MM.1S (cell line): ENCODE data around the gene ARHGAP1.

Source experiments
- EZH2 ChIP-seq: fragments of 300-600 bp; sonication (generic); optimal IDR thresholded peaks from 2 replicates; pipeline ENCODE3; 2017; ENCODE audit warnings: low read depth, mild to moderate bottlenecking, antibody characterized with exemption, low read length, mixed read lengths
- TF ChIP-seq, protein P1 (sequence below): fragments of 300-600 bp; sonication (generic); IDR thresholded peaks from 2 replicates; pipeline ENCODE4 v1.5.1; 2016; ENCODE audit warnings: antibody characterized with exemption, low read length, mixed read lengths

DNA sequence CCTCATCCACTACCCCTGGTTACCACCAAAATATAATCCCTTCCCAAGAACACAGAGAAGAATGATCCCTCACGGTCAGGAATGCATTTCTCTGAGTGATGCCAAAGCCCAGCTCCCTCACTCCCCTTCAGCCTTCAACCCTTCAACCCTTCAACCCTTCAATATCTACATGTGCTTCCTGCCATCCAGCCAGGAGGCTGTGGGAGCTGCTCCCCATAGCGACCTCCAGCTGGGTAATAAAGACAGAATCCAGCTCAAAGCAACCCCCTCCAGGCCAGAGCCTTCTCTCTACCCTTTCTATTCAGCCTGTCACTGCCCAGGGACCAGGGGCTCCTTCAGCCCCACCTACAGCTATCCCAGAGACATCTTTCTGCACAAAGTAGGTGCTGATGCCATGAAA lies 2.7 kb downstream of the ARHGAP1 start:
- TF ChIP-seq, protein P1, sequence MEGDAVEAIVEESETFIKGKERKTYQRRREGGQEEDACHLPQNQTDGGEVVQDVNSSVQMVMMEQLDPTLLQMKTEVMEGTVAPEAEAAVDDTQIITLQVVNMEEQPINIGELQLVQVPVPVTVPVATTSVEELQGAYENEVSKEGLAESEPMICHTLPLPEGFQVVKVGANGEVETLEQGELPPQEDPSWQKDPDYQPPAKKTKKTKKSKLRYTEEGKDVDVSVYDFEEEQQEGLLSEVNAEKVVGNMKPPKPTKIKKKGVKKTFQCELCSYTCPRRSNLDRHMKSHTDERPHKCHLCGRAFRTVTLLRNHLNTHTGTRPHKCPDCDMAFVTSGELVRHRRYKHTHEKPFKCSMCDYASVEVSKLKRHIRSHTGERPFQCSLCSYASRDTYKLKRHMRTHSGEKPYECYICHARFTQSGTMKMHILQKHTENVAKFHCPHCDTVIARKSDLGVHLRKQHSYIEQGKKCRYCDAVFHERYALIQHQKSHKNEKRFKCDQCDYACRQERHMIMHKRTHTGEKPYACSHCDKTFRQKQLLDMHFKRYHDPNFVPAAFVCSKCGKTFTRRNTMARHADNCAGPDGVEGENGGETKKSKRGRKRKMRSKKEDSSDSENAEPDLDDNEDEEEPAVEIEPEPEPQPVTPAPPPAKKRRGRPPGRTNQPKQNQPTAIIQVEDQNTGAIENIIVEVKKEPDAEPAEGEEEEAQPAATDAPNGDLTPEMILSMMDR, result no peak
- no peak for TF ChIP-seq EZH2
